Hypothalamus (tissue), 51 donors: Measurements from ENCODE around the gene PRSS27.

Experiments
- DNase-seq, 51 donors: peaks; one replicate each; lab custom pipeline; 2025; lab: John Stamatoyannopoulos, UW

PRSS27 gene

GRCh38 chr16:2711370-2712062 is 8.5 kb downstream of the PRSS27 start:
- no peak for DNase-seq

- DNase-seq = peak in 2 of 51 donors; percentile 6 to 72
Observed at GRCh38 chr16:2710711-2711231, 9.3 kb downstream of the PRSS27 start.

GRCh38 chr16:2710021-2710710 is 9.9 kb downstream of the PRSS27 start:
- no peak for DNase-seq

GRCh38 chr16:2709588-2709984 is 10.4 kb downstream of the PRSS27 start:
- no peak for DNase-seq

- DNase-seq = no peak
Observed at GRCh38 chr16:2708955-2709587, 11.0 kb downstream of the PRSS27 start.

GRCh38 chr16:2708290-2708639 is 11.8 kb downstream of the PRSS27 start:
- DNase-seq = no peak

- peak in 1 of 51 donors; percentile 41 for DNase-seq
Observed at GRCh38 chr16:2707368-2708289, 12.4 kb downstream of the PRSS27 start.

- DNase-seq = no peak
Observed at GRCh38 chr16:2706611-2707311, 13.3 kb downstream of the PRSS27 start.

- no peak for DNase-seq
Observed at GRCh38 chr16:2706085-2706484, 13.9 kb downstream of the PRSS27 start.

GRCh38 chr16:2705351-2705750 is 14.7 kb downstream of the PRSS27 start:
- DNase-seq = no peak

GRCh38 chr16:2704983-2705275 is 15.1 kb downstream of the PRSS27 start:
- no peak for DNase-seq

GRCh38 chr16:2704166-2704982 is 15.7 kb downstream of the PRSS27 start:
- DNase-seq = no peak

GRCh38 chr16:2702871-2703745 is 16.9 kb downstream of the PRSS27 start:
- DNase-seq = peak in 27 of 51 donors; percentile 6 to 65 (median 36)

GRCh38 chr16:2702438-2702825 is 17.6 kb downstream of the PRSS27 start:
- DNase-seq = no peak

GRCh38 chr16:2701713-2702437 is 18.1 kb downstream of the PRSS27 start:
- DNase-seq = no peak

- no peak for DNase-seq
Observed at GRCh38 chr16:2701272-2701671, 18.8 kb downstream of the PRSS27 start.

- DNase-seq = no peak
Observed at GRCh38 chr16:2700786-2701185, 19.2 kb downstream of the PRSS27 start.
